HG03571 (cell line): Measurements from ENCODE around the gene LTBP1.

Experiments
- ATAC-seq: cut with Tn5 transposase; IDR thresholded peaks from one replicate; pipeline ENCODE4 v1.9.1; 2021; ENCODE audit not compliant: unreplicated experiment

The LTBP1 gene

GRCh38 chr2:33289961-33290360, 343.2 kb downstream of the LTBP1 start:
- ATAC-seq = no peak

- ATAC-seq = no peak
Observed at GRCh38 chr2:33291278-33292013, 344.7 kb downstream of the LTBP1 start.

GRCh38 chr2:33292063-33292462, 345.3 kb downstream of the LTBP1 start:
- no peak for ATAC-seq

- no peak for ATAC-seq
Observed at GRCh38 chr2:33292981-33293595, 346.3 kb downstream of the LTBP1 start.

- ATAC-seq = no peak
Observed at GRCh38 chr2:33298233-33298632, 351.5 kb downstream of the LTBP1 start.

GRCh38 chr2:33301355-33301754, 354.6 kb downstream of the LTBP1 start:
- ATAC-seq = no peak

- ATAC-seq = no peak
Observed at GRCh38 chr2:33302348-33302747, 355.6 kb downstream of the LTBP1 start.

- ATAC-seq = no peak
Observed at GRCh38 chr2:33304032-33304864, 357.5 kb downstream of the LTBP1 start.

GRCh38 chr2:33307659-33308270, 361.0 kb downstream of the LTBP1 start:
- no peak for ATAC-seq

- ATAC-seq = no peak
Observed at GRCh38 chr2:33312355-33312754, 365.6 kb downstream of the LTBP1 start.

GRCh38 chr2:33313039-33313438, 366.3 kb downstream of the LTBP1 start:
- no peak for ATAC-seq

- ATAC-seq = no peak
Observed at GRCh38 chr2:33314541-33314940, 367.8 kb downstream of the LTBP1 start.

GRCh38 chr2:33316328-33316727, 369.6 kb downstream of the LTBP1 start:
- no peak for ATAC-seq

- no peak for ATAC-seq
Observed at GRCh38 chr2:33317369-33318007, 370.7 kb downstream of the LTBP1 start.

GRCh38 chr2:33318456-33318855, 371.7 kb downstream of the LTBP1 start:
- no peak for ATAC-seq

- ATAC-seq = no peak
Observed at GRCh38 chr2:33320573-33320972, 373.8 kb downstream of the LTBP1 start.

- ATAC-seq = no peak
Observed at GRCh38 chr2:33321236-33321771, 374.6 kb downstream of the LTBP1 start.

GRCh38 chr2:33321876-33322483, 375.2 kb downstream of the LTBP1 start:
- no peak for ATAC-seq

- no peak for ATAC-seq
Observed at GRCh38 chr2:33322612-33323011, 375.9 kb downstream of the LTBP1 start.

- ATAC-seq = no peak
Observed at GRCh38 chr2:33323957-33324356, 377.2 kb downstream of the LTBP1 start.
